Measurements from ENCODE around the gene ADGRA3.

DNA sequence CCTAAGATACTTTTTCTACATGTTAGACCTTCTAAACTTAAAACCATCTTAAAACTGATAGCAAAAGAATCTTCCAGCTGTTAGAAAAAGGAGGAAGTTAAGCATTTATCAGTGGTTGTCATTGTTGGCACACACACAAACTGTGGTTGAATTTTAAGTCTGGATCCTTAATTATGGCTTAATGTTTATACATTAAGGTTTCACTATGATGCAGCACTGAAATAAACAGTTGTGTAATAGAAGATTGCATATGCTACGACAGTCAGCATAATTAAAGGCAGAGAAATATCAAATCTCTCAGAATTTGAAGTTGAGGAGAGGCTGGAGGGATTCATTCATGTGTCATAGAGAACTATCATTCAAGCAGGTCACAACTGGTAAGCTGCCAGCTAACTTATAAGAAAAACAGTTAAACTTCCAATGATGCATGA lies 32.3 kb downstream of the ADGRA3 start:
- TF ChIP-seq CTCF (IDR thresholded peaks at IDR 0.05) (no peak), POLR2AphosphoS5 (IDR thresholded peaks at IDR 0.05) (no peak)

Measured in upper lobe of left lung (tissue), 4 donors.